Measurements from ENCODE around the gene SLN.

DNA sequence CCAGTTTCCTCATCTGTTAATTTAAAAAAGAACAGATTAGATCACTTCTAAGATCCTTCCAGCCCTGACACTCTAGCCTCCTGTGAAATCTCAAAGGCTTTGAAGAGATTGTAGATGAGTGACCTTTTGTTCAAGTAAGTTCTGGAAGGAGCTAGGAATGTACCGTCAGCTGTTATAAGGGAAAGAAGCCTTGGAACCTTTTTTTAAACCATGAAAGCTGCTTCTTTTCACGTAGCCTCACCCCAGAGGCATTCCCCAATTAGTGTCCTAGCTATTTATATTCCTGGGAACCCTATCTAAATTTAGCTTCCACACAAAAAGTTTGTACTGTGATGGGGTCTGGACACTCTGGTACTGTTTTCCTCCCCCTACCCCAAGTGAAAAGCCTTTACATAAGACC is 35.8 kb upstream of the SLN start:
- TF ChIP-seq, protein P1, sequence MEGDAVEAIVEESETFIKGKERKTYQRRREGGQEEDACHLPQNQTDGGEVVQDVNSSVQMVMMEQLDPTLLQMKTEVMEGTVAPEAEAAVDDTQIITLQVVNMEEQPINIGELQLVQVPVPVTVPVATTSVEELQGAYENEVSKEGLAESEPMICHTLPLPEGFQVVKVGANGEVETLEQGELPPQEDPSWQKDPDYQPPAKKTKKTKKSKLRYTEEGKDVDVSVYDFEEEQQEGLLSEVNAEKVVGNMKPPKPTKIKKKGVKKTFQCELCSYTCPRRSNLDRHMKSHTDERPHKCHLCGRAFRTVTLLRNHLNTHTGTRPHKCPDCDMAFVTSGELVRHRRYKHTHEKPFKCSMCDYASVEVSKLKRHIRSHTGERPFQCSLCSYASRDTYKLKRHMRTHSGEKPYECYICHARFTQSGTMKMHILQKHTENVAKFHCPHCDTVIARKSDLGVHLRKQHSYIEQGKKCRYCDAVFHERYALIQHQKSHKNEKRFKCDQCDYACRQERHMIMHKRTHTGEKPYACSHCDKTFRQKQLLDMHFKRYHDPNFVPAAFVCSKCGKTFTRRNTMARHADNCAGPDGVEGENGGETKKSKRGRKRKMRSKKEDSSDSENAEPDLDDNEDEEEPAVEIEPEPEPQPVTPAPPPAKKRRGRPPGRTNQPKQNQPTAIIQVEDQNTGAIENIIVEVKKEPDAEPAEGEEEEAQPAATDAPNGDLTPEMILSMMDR (IDR thresholded peaks at IDR 0.05), result no peak
- no peak for TF ChIP-seq POLR2A (IDR thresholded peaks at IDR 0.05)
